OCI-M1 (cell line): ENCODE results near the gene GAK.
A peak's percentile ranks its signal among the peaks of the same experiment; 100 is the strongest.

Experiments
- DNase-seq: peaks from one replicate; lab custom pipeline; 2025; lab: John Stamatoyannopoulos, UW

GAK gene

DNA sequence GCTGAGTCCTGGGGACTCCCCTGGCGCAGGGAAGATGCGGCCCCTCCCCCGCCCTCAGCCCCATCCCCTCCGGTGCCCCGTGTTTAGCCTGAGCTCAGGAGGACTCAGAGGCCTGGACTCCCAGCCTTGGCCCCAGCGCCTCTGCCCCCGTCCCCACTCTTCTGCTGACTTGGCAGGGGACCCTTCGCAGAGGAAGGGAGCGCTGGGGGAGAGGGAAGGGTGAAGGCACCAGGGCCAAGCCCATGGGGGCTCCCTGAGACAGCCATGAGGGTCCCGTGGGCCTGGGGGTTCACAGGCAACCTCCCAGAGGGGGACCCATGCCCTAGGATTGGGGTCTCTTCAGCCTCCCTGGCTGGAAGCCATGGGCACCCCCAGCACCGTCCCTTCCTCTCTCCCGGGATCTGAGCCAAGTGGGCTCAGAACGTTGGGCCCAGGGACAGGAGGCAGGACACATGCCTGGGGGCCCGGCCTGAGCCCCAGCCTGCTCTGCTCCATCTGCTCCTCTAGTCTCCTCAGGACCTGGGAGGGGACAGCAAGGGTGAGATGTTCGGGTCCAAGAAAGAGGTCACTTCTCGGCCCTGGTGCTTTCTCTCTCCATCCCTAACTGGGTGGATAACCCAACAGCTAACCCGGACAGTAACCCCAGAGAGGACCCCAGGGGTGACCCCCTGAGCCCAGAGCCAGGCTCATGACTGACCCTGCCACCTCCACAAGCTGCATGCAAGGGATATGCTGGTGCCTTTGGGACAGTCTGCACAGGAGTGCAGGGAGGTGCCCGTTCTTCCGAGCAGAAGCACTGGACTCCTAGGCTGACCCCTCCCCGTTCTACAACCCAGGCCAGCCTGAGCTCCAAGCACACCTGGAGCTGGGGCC lies 104.7 kb downstream of the GAK start:
- no peak for DNase-seq

DNA sequence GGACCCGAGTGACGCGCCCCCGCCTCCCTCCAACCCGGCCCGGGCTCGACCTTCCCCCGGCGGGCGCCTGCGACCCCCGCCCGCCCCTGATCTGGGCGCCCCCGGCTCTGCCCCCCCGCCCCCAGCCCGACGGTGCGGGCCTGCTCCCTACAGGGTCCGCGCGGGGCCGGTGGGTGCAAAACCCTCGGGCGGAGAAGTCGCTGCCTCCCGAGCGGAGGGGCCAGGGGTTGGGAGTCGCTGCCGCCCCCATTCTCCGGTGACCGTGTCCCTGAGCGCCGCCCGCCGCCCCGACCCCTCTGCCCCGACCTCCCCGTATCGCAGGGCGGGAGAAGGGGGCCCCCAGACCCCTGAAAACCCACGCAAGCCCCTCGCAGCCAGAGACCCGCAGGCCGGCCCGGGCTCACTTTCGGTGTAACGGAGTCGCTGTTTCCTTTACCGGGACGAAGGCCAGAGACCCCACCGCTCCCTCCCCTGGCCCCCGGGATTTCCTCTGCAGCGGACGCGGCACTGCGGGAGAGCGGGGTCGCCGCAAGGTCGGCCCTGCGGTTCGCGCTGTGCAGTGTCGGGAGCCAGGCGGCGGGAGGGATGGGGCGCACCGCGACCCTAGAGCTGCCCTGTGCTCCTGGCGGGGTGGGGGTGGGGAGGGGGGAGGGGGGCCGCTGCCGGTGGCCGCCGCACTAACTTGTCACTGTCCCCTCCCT lies 105.5 kb downstream of the GAK start:
- no peak for DNase-seq

DNA sequence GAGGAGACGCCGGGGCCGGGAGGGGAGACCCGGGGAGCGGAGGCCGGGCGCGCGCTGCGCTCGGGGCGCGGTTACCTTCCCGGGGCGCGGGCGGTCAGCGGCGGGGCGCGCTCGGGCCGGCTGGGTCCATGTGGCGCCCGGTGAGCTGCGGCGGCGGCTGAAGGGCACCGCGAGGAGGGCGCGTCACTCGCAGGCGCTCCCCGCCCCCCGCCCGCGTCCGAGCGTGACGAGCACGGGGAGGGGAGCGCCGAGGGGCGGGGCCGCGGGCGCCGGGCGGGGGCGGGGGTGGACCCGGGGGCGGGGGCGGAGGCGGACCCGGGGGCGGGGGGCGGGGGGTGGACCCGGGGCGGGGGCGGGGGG lies 106.2 kb downstream of the GAK start, which contains the start of gene CPLX1:
Gene CPLX1 (minus strand): TSS at position 159 of the 360 bp plus-strand sequence. CDS start 1,607 bp downstream, outside the sequence.
- peak; percentile 15 for DNase-seq

DNA sequence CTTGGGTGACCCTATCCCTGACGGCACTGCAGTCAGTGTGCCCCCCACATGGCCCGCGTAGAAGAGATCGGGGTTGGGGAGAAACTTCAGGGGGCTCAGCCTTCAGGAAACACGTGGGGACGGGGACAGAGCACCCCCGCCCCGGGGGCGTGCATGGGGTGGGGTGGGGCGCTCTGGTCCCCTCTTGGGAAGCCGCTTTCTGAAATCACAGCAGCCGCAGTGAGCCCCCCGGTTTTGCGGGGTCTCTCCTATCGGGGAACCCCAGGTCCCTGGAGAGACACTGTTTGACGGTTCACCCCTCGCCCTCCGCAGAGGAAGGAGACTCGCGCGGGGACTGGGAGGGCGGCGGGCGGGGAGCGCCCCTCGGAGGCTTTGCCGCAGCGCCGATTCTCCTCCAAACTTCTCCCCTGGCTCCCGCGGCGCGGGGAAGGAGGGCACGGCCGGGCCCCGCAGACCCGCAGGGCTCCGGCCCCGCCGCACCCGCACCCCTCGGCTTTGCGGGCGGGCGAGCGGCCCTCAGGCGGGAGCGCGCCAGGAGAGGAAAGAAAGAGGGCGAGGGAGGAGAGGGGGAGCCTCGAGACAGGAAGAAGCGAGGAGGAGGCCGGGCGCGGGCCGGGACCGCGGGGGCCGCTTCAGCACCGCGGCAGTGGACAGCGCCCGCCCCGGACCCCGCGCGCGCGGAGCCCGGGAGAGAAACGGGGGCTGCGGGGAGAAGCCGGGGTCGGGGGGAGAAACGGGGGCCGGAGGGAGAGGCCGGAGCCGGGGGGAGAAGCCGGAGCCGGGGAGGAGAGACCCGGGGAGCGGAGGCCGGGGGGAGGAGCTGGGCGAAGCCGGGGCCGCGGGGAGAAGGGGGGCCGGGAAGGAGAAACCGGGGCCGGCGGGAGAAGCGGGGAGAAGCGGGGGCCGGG lies 106.8 kb downstream of the GAK start:
- peak; percentile 3 for DNase-seq

DNA sequence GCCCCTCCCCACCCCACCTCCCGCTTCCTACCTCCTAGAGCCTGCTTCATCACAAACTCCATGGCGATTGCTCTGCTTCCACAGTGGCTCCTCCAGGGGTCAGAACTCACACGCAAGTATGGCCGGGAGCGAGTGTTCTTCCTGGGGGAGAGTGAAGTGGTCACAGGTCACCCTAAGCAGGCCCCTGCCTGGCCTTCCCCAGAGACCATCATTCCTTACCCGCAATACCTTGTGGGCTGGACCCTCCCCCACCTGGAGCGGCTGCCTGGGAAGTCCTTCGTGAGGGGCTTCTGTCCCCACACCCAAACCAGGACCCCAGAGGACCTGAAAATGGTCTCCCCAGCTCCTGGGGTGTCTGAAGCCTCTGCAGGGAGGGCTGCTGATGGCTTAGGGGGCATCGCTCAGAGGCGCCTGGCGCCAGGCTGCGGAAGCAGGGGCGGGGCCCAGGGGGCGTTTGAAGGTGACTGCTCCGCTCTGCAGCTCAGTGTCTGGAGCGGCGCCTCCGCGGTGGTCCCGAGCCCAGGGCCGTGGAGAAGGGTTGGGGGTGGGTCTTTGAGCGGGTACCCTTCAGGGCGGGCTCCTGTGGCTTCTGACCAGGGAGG lies 107.6 kb downstream of the GAK start:
- no peak for DNase-seq

DNA sequence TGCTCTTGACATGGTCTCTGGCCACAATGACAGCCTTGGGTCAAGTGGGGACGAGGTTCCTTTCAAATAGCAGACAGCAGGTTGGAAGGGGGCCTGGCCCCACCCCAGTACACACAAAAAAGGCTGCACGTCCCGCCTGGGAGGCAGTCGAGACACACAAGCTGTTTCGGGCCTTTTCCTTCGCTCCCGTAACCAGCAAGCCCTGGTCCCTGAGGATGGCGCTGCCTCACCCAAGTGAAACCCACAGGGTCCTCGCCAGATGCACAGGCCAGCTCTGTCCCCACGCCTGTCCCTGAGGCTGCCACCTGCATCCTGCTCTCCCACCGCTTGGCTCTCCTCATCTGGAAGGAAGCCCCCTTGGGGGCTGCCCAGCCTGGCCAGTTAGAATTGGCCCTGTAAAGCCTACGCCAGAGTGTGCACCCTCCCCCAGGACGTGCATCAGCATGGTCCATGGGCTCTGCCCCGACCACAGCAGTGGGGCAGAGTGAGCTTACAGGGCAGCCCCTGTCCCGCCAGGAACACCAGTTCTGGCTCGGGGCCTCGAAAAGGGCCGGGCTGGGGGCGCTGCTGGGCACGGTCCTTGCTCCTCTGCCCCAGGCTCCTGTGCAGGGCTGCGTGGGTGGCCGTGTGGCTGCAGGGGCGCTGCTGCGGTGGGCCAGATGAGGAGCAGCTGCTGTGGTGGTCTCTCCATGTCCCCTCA lies 108.2 kb downstream of the GAK start:
- no peak for DNase-seq

DNA sequence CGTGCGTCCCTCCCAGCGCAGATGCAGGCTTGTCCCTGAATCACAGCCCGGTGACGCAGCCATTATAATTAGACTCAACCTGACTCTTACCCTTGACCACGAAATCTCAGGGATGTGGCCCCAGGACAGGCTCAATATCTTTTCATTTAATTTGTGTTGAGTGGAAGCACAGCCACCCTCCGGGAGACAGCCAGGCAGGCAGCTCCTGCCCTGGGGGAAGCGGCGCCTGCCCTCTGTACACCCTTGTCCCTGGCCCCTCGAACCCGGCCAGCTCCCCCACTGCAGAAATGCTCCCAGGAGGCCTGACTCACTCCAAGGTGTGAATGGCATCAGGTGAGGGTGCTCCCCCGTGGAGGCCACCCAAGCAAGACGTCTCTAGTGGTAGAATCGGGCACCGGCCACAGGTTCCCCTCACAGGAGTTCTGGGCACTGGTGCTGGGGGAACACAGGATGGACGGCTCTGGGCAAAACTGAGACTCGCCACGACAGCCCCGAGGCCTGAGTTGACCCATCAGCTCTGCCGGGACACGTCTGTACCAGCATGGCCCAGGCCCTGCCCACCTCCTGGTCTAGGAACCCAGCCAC lies 108.8 kb downstream of the GAK start:
- DNase-seq: no peak

DNA sequence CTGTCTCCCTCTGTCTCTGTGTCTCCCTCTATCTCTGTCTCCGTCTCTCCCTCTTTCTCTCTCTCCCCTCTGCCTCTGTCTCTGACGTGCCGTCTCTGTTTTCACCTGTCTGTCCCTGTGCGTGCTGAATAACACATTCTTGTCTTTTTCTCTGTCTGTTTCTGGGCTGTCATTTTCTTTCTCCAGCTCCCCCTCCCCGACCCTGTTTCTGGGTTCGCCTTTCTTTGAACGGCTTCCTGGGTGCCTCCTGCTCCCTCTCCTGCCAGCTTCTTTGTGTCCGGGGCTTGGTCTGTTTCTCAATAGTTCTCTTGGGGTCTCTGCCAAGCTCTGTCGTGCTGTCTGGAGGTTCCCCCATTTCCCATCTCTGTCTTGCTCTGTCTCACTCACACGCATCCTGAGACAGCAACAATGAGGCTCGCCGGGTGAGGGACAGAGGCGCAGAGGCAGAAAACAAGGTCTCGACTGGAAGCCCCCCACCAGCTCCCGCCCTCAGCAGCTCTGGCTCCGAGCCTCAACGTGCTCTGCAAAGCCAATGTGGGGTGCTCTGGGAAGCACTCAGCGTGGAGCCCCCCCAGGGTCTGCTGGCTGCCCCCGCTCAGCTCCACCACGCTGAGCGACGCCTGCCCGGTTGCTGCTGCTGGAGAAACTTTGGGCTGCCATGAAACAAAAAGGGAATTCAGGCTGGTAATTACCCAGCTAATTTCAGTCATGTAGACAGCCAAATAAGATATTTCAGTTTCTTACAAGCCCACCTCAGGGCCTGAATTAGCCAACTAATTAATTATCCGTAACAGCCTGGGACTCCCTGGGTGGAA lies 109.5 kb downstream of the GAK start:
- no peak for DNase-seq

DNA sequence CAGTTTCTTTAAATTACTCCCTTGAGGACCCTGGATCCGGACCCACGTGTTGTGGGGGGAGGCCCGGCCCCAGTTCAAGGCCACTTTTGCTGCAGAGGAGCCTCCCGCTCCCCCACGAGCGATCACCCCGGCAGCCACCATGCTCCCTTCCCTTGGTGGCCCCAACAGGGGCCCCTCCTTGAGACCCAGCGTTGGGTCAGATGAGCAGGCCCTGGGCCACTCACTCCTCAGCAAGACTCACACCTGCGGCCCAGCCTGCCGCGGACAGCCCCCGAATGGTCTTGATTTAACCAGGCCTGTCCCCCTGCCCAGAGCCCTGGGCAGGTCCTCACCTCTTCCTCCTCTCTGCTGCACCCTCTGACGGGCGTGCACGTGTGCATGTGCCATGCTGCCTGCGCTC lies 110.5 kb downstream of the GAK start:
- DNase-seq: no peak

DNA sequence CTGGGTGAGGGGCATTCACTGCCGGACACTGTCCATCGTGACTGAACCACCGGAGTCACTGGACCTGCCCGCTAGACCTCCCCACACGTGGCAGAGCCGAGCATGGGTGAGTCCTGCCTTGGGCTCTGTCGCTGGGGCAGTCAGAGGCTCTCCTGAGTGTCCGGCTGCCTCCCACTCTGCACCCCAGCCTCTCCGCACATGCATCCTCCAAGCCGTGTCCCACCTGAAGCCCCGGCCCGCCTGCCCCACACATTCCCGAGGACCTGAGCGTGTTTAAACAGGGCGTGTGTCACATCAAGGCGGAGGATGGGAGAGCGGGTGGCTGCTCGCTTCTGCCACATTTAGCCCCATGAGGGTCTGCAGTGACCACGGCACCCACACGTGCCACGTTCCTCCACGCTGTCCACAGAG lies 110.9 kb downstream of the GAK start:
- no peak for DNase-seq

DNA sequence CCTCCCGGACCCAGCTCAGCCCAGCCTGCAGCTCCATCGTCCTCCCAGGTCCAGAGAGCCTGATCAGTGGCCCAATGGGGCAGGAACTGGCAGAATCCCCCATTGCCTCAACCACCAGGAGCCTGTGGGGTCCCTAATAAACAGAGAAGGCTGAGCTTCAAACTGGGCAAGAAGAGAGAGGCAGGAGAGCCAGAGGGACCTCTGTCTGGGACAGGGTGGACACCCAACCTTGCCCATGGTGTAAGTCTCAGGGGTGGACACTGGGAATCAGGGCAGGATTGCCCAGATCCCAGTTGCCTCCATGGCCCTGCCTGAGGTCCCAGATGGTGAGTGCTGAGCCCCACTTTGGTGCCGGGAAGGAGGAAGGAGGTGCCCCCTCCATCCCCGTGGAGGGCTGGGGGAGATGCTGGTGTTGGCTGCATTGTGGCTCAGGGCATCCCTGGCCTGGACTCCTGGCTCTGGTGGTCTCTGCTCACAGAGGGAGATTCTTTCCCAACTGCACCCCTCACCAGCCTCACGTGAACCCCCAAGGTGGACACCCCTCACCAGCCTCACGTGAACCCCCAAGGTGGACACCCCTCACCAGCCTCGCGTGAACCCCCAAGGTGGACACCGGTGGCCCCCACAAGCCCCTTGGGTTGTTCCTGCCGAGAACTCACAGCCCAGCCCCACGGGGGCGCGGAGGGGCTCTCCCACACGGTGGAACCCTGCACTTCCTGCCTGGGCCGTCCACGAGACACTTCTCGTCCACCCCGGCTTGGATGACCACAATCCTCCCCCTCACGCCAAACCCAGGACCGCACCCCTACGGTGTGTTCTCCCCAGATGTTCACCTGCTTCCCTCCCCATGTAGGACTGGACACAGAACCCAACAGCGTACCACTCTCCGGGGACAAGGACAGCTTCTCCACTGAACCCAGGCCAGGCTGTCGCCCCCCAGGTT lies 111.6 kb downstream of the GAK start:
- no peak for DNase-seq

DNA sequence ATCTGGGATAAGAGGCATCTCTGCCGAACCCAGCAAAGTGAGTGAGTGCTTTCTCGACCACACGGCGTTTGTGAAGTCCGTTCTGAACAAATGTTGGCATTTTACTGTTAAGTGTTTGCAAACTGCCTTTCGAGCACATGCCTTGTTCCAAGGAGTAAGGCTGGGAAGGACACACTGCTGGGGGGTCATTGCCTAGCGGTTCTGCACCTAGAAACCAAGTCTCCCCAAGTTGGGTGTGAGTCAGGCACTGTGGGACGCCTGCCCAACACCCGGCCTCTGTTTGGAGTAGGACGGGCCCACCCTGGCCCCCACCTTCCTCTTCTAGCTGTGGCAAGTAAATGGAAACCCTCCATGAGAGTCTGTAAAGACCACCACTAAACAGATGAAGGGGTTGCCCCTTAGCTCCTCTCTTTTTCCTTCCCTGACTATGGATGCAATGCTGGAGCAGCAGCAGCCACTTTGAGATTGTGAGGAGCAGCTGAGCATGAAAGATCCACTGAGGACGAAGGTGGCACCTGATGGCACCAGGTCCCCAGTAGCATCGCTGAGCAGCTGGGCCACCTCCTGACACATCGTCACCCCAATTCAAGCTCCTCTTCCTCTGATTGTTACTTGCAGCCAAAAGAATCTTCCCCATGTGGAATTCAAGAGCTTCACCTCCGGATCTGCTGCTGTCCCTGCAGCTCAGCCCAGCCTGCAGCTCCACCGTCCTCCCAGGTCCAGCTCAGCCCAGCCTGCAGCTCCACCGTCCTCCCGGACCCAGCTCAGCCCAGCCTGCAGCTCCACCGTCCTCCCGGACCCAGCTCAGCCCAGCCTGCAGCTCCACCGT lies 112.5 kb downstream of the GAK start:
- DNase-seq: no peak

DNA sequence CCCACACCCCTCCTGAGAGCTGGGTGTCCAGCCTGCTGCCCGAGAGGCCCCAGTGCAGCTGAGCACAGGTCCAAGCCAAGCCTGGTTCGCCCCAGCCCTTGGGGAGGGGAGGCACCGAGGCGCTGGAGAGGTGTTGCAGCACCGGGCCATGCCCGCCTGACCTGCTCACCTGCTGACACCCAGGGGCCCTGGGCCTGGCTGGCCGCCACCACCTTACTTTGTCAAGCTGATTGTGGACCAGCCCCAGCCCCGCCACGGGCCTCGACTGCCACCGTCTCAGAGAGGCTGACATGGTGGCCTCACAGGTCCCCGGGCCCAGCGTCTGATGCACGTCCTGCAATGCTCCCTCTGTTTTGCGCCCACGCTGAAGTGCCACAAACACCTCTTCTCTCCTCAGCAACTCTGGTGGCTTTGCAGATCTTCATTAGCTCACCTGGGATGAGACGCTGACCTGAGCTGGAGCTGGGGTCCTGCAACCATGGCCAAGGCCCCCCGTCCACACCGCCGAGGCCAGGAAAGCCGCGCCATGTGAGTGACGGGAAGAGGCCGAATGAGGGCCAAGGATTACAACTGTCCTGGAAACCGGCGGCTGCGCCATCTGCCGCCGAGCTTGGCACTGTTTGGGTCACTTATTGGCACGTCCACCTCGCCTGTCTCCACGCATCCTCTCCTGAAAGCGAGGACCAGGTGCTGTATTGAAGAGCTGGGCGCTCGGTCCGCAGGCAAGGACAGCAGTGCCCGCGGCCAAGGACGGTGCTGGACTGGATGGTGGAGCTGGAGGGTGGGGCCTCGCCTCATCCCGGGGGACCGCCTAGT lies 113.8 kb downstream of the GAK start:
- DNase-seq: no peak

DNA sequence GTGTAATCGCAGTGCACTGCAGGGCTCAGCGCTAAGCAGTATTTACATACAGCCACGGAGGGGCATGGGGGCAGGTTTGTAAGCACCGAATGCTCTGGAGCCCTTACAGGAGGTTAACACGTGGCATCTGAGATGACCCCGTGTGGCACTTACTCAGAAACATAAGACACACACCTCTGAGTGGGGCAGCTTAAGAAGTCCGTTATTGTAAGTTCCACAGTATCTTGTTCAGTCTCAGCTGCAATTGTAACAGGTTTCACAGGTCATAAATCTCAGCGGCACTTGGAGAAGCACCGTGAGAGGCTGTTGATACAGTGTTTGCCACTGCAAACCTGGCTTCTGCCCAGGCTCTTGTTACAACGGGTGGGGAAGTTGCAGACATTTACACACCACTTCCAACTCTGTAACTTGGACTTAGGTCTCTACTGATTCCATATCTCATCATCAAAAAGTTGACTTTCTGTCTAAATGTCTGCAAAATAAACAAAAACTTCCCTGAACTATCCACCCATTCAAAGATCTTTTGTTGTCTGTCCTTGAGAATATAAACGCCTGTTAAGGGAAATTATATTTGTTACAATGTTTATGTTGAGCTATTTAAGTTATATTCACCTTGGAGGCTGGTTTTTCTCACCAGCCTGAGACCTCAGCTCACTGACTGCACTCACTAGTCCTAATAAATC lies 116.5 kb downstream of the GAK start:
- DNase-seq: no peak

DNA sequence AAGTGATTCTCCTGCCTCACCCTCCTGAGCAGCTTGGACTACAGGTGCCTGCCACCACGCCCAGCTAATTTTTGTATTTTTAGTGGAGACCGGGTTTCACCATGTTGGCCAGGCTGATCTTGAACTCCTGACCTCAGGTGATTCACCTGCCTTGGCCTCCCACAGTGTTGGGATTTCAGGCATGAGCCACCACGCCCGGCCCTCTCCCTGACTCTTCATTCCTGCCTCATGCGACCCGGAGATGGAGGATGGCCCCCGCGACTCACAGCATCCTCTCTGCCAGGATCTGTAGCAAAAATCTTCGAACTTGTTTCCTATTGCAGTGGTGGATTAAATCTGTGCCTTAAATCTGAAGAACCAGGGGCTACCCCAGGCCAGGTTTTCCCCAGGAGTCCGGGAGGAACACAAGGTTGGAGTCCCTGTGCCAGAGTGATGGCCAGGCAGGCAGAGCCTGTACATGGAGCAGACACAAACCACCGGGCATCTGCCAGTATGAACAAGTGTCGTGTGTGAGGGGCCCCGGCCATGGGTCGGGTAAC lies 117.7 kb downstream of the GAK start:
- DNase-seq: no peak

DNA sequence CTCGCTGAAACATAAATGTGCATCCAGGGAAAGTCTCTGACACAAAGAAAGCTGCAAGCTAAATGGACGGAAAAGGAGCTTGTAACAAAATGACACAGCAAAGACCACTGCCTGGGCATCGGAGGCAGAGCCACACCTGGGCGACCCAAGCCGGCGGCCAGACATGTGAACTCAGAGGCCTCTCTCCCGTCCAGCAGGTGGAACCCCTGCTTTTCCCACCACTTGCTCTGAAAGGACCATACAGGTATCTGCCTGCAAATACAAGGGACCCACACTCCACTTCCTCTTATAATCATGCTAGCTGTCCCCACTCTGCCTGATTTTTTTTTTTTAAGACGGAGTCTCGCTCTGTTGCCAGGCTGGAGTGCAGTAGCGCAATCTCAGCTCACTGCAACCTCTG lies 118.2 kb downstream of the GAK start:
- DNase-seq: peak; percentile 14
